Trophoblast cell (in vitro differentiated cells and primary cell): ENCODE data around the gene ZNF319.

Experiments
- DNase-seq, 2 donors: peaks; one replicate each; pipeline ENCODE4 v3.0.0-alpha.2; 2016
- H2AFZ ChIP-seq: 2 replicates; pipeline ENCODE4 v1.6.1; 2013; ENCODE audit warnings: low read length, moderate library complexity, mild to moderate bottlenecking; ENCODE audit not compliant: insufficient read depth, poor library complexity
- H2AK5ac ChIP-seq: 2 replicates; pipeline ENCODE4 v1.6.1; 2013; ENCODE audit warnings: mild to moderate bottlenecking, low read length
- H2BK120ac ChIP-seq: 2 replicates; pipeline ENCODE4 v1.6.1; 2013; ENCODE audit warnings: low read length, mild to moderate bottlenecking, moderate library complexity; ENCODE audit not compliant: insufficient read depth, poor library complexity
- H2BK12ac ChIP-seq: 2 replicates; pipeline ENCODE4 v1.6.1; 2013; ENCODE audit warnings: mild to moderate bottlenecking, low read length, moderate library complexity
- H2BK5ac ChIP-seq: 2 replicates; pipeline ENCODE4 v1.6.1; 2013; ENCODE audit warnings: low read length, low read depth, moderate library complexity, mild to moderate bottlenecking; ENCODE audit not compliant: poor library complexity
- H3K14ac ChIP-seq: 2 replicates; pipeline ENCODE4 v1.6.1; 2013; ENCODE audit warnings: mild to moderate bottlenecking, low read length
- H3K18ac ChIP-seq: 2 replicates; pipeline ENCODE4 v1.6.1; 2013; ENCODE audit warnings: mild to moderate bottlenecking, low read length
- H3K23ac ChIP-seq: 2 replicates; pipeline ENCODE4 v1.6.1; 2013; ENCODE audit warnings: low read length
- H3K27ac ChIP-seq: 2 replicates; pipeline ENCODE4 v1.5.1; 2013; ENCODE audit warnings: low read depth, mild to moderate bottlenecking, inconsistent platforms, low read length, moderate library complexity
- H3K27me3 ChIP-seq: 2 replicates; pipeline ENCODE4 v1.6.1; 2013; ENCODE audit warnings: inconsistent platforms, mild to moderate bottlenecking, low read length, moderate library complexity; ENCODE audit not compliant: insufficient read depth
- H3K36me3 ChIP-seq, 2 experiments: 1 replicate in 1 of 2; 2 replicates in 1 of 2; pipeline ENCODE4 v1.6.1; 2013; ENCODE audit warnings: low read length in 2 of 2, mild to moderate bottlenecking in 2 of 2, moderate library complexity in 1 of 2; ENCODE audit not compliant: insufficient read depth in 2 of 2, control insufficient read depth in 1 of 2
- H3K4ac ChIP-seq: 2 replicates; pipeline ENCODE4 v1.6.1; 2013; ENCODE audit warnings: low read depth, mild to moderate bottlenecking, low read length, moderate library complexity
- H3K4me1 ChIP-seq, 2 experiments: 1 replicate in 1 of 2; 2 replicates in 1 of 2; pipeline ENCODE4 v1.6.1; 2013; ENCODE audit warnings: low read length in 2 of 2, mild to moderate bottlenecking in 2 of 2, moderate library complexity in 1 of 2; ENCODE audit not compliant: insufficient read depth in 2 of 2, control insufficient read depth in 1 of 2
- H3K4me2 ChIP-seq: 2 replicates; pipeline ENCODE4 v1.6.1; 2013; ENCODE audit warnings: inconsistent platforms, mild to moderate bottlenecking, low read length, moderate library complexity
- H3K4me3 ChIP-seq: 2 replicates; pipeline ENCODE4 v1.5.1; 2013; ENCODE audit warnings: mild to moderate bottlenecking, low read depth, low read length, inconsistent platforms
- H3K79me1 ChIP-seq: one replicate; pipeline ENCODE4 v1.6.1; 2013; ENCODE audit warnings: low read length
- H3K79me2 ChIP-seq: 2 replicates; pipeline ENCODE4 v1.6.1; 2013; ENCODE audit warnings: low read length, mild to moderate bottlenecking; ENCODE audit not compliant: control insufficient read depth, insufficient read depth, poor library complexity
- H3K9ac ChIP-seq: 2 replicates; pipeline ENCODE4 v1.6.1; 2013; ENCODE audit warnings: mild to moderate bottlenecking, low read length
- H3K9me3 ChIP-seq: 2 replicates; pipeline ENCODE4 v1.6.1; 2013; ENCODE audit warnings: low read depth, mild to moderate bottlenecking, control low read depth, inconsistent platforms, low read length; ENCODE audit not compliant: insufficient read depth
- H4K12ac ChIP-seq: 2 replicates; pipeline ENCODE4 v1.6.1; 2013; ENCODE audit warnings: low read depth, mild to moderate bottlenecking, low read length, moderate library complexity
- H4K8ac ChIP-seq: 2 replicates; pipeline ENCODE4 v1.6.1; 2013; ENCODE audit warnings: low read depth, mild to moderate bottlenecking, low read length, moderate library complexity
- H4K91ac ChIP-seq: one replicate; pipeline ENCODE4 v1.6.1; 2013; ENCODE audit warnings: low read depth, mild to moderate bottlenecking, low read length, moderate library complexity
- WGBS: extraction: QIAGEN DNeasy Blood & Tissue Kit; methylation state at CpG from one replicate; pipeline ENCODE4 v1.1.7; 2013; ENCODE audit warnings: missing lambda C conversion rate; ENCODE audit not compliant: insufficient read length, insufficient coverage; ENCODE audit errors: extremely low coverage; 5-methylcytosine and 5-hydroxymethylcytosine counted together

ZNF319 gene

GRCh38 chr16:58038219-58038641, 37.8 kb upstream of the ZNF319 start:
- Histone ChIP-seq H4K12ac (no peak overlapping the region), H3K27ac (no peak overlapping the region), H2BK12ac (no peak overlapping the region), H4K8ac (no peak overlapping the region), H3K79me2 (no peaks in the 10 kb centered on the region), H3K4me2 (no peak overlapping the region), H3K9me3 (peaks cover 4% of the 10 kb centered on the region), H3K14ac (no peak overlapping the region), H2AK5ac (no peak overlapping the region), H3K27me3 (no peaks in the 10 kb centered on the region), H3K79me1 (peaks cover 2% of the 10 kb centered on the region), H3K4ac (no peak overlapping the region), H3K4me1 (peaks cover 12 to 17% of the 10 kb centered on the region in 2 experiments), H2AFZ (no peak overlapping the region), H2BK120ac (no peak overlapping the region), H3K4me3 (no peak overlapping the region), H4K91ac (no peak overlapping the region), H3K36me3 (peaks cover 41 to 45% of the 10 kb centered on the region in 2 experiments), H2BK5ac (no peak overlapping the region), H3K9ac (no peak overlapping the region), H3K18ac (no peak overlapping the region), H3K23ac (no peak overlapping the region)
- no CpG with 5 or more reads among the region's 20 CpGs for WGBS
- no peak for DNase-seq

- no peak overlapping the region for H2AK5ac ChIP-seq
- H2AFZ ChIP-seq: no peak overlapping the region
- no peak overlapping the region for H3K9ac ChIP-seq
- no peak overlapping the region for H2BK5ac ChIP-seq
- H3K27ac ChIP-seq: no peak overlapping the region
- H3K14ac ChIP-seq: no peak overlapping the region
- no peak overlapping the region for H3K18ac ChIP-seq
- H3K9me3 ChIP-seq: peaks cover 4% of the 10 kb centered on the region
- no peak overlapping the region for H3K4me3 ChIP-seq
- peaks cover 35 to 38% of the 10 kb centered on the region in 2 experiments for H3K36me3 ChIP-seq
- H2BK12ac ChIP-seq: no peak overlapping the region
- no peaks in the 10 kb centered on the region for H3K27me3 ChIP-seq
- no peak overlapping the region for H4K8ac ChIP-seq
- H3K79me2 ChIP-seq: no peaks in the 10 kb centered on the region
- H3K79me1 ChIP-seq: peaks cover 6% of the 10 kb centered on the region
- no CpG with 5 or more reads among the region's 16 CpGs for WGBS
- no peak overlapping the region for H3K4ac ChIP-seq
- H3K4me1 ChIP-seq: peaks cover 17 to 23% of the 10 kb centered on the region in 2 experiments
- no peak overlapping the region for H3K23ac ChIP-seq
- no peak for DNase-seq
- H4K12ac ChIP-seq: no peak overlapping the region
- no peak overlapping the region for H2BK120ac ChIP-seq
- H3K4me2 ChIP-seq: no peak overlapping the region
- H4K91ac ChIP-seq: no peak overlapping the region
These were observed 37.0 kb upstream of the ZNF319 start for GRCh38 chr16:58037365-58038057.

- no peak overlapping the region for H3K9ac ChIP-seq
- H2BK120ac ChIP-seq: no peak overlapping the region
- H3K23ac ChIP-seq: no peak overlapping the region
- no peak overlapping the region for H3K4me2 ChIP-seq
- no peak overlapping the region for H2BK5ac ChIP-seq
- WGBS: no CpG with 5 or more reads among the region's 6 CpGs
- DNase-seq: no peak
- no peak overlapping the region for H2BK12ac ChIP-seq
- no peaks in the 10 kb centered on the region for H3K79me2 ChIP-seq
- H3K27ac ChIP-seq: no peak overlapping the region
- H4K12ac ChIP-seq: no peak overlapping the region
- H3K4me3 ChIP-seq: no peak overlapping the region
- no peak overlapping the region for H2AFZ ChIP-seq
- H3K27me3 ChIP-seq: no peaks in the 10 kb centered on the region
- H3K4ac ChIP-seq: no peak overlapping the region
- no peak overlapping the region for H3K14ac ChIP-seq
- H4K8ac ChIP-seq: no peak overlapping the region
- no peak overlapping the region for H4K91ac ChIP-seq
- peaks cover 6% of the 10 kb centered on the region for H3K79me1 ChIP-seq
- H3K18ac ChIP-seq: no peak overlapping the region
- peaks cover 23 to 28% of the 10 kb centered on the region in 2 experiments for H3K4me1 ChIP-seq
- H2AK5ac ChIP-seq: no peak overlapping the region
- H3K36me3 ChIP-seq: peaks cover 29 to 33% of the 10 kb centered on the region in 2 experiments
- peaks cover 4% of the 10 kb centered on the region for H3K9me3 ChIP-seq
These were observed 36.5 kb upstream of the ZNF319 start for GRCh38 chr16:58036943-58037342.

GRCh38 chr16:58035356-58036170, 35.1 kb upstream of the ZNF319 start:
- Histone ChIP-seq H3K4ac (no peak overlapping the region), H3K27me3 (no peaks in the 10 kb centered on the region)
- WGBS: no CpG with 5 or more reads among the region's 14 CpGs

More at GRCh38 chr16:58035356-58036170, 35.1 kb upstream of the ZNF319 start:
- Histone ChIP-seq H4K12ac (no peak overlapping the region), H2AK5ac (no peak overlapping the region), H3K9ac (no peak overlapping the region), H2AFZ (no peak overlapping the region), H3K4me1 (peaks cover 26 to 36% of the 10 kb centered on the region in 2 experiments), H4K91ac (no peak overlapping the region), H3K23ac (no peak overlapping the region), H3K4me3 (no peak overlapping the region), H3K18ac (no peak overlapping the region), H3K36me3 (peaks cover 18 to 21% of the 10 kb centered on the region in 2 experiments), H3K79me2 (no peaks in the 10 kb centered on the region), H3K14ac (no peak overlapping the region), H2BK120ac (no peak overlapping the region), H2BK12ac (no peak overlapping the region), H3K9me3 (peaks cover 2% of the 10 kb centered on the region), H2BK5ac (no peak overlapping the region), H3K27ac (no peak overlapping the region), H3K4me2 (no peak overlapping the region), H3K79me1 (peaks cover 6% of the 10 kb centered on the region), H4K8ac (no peak overlapping the region)
- DNase-seq: no peak
